D721Med (cell line): ENCODE measurements around the gene DNAI1.

Source experiments
- DNase-seq: peaks from one replicate; pipeline ENCODE4 v3.0.0; 2011; ENCODE audit warnings: low spot score; ENCODE audit not compliant: insufficient read length
- FAIRE-seq: peaks from 2 replicates; lab custom pipeline; 2011; peaks lifted over from hg19 to GRCh38; lab: Jason Lieb, UNC
- CTCF ChIP-seq: IDR thresholded peaks from 2 replicates; pipeline ENCODE4 v1.5.1; 2012; ENCODE audit warnings: mild to moderate bottlenecking, control low read depth; ENCODE audit not compliant: insufficient read depth; ENCODE audit errors: missing control alignments

Gene DNAI1

DNA sequence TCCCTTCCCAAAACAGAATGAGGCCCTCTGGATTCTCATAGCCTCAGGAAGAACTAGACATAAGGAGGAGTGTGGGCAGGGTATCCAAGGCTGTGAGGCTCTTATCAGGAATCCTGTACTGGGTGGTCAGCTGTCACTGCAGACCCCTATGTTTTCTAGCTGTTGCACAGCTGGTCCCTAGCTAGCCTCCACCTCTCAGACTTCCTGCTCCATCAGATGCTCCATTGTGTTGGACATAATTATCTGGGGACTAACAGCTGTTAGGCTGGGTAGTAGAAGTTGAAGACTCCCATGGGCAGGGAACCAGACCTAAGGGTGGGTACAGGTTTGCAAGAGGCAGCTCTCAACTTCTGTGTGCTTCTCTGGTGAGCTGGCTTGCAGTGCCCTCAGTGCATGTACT lies 18.6 kb upstream of the DNAI1 start:
- DNase-seq (no peak), FAIRE-seq (no peak)

GRCh38 chr9:34442770-34443169 lies 15.8 kb upstream of the DNAI1 start:
- FAIRE-seq, result no peak
- DNase-seq, result no peak
- no peak for TF ChIP-seq CTCF

More for the DNA sequence above, 18.6 kb upstream of the DNAI1 start:
- no peak for TF ChIP-seq CTCF

- no peak for TF ChIP-seq CTCF
- FAIRE-seq, result no peak
- no peak for DNase-seq
Measured at GRCh38 chr9:34443533-34443932, 15.1 kb upstream of the DNAI1 start.

DNA sequence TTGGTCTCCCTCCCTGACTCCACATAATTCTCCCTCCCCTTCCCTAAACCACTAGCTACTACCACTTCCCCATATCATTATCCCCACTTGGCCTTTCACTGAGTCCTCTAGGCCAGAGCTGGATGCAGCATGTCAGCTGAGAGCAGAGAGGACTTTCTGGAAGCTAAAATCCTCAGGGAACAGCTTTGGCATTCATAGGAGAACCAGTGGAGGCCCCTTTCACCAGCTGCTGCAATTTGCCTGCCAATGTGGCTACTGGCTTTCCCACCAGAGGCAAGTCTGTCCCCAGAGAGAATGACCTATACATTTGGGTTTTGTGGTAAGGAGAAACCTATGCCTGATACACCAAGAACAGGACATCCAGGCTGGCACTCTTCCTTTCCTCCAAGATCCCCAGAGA lies 14.6 kb upstream of the DNAI1 start:
- FAIRE-seq (no peak), DNase-seq (no peak)
- TF ChIP-seq CTCF, result no peak

GRCh38 chr9:34446468-34446891 lies 12.1 kb upstream of the DNAI1 start:
- DNase-seq (no peak), FAIRE-seq (no peak)
- no peak for TF ChIP-seq CTCF

GRCh38 chr9:34446951-34447350 lies 11.7 kb upstream of the DNAI1 start:
- DNase-seq, result no peak
- no peak for FAIRE-seq
- TF ChIP-seq CTCF, result no peak

GRCh38 chr9:34450644-34451043 lies 8.0 kb upstream of the DNAI1 start:
- no peak for FAIRE-seq
- TF ChIP-seq CTCF, result no peak
- DNase-seq, result no peak
